SK-N-MC (cell line): ENCODE data around the gene ITM2B.

Experiments
- EZH2 ChIP-seq: fragments of 200-600 bp; sonication (generic); IDR thresholded peaks from one replicate; pipeline ENCODE4 v1.6.1; 2017; ENCODE audit warnings: antibody characterized with exemption
- FOXP2 ChIP-seq: optimal IDR thresholded peaks from 2 replicates; pipeline ENCODE3; 2011; ENCODE audit warnings: mild to moderate bottlenecking, moderate library complexity; ENCODE audit not compliant: insufficient read depth; ENCODE audit errors: extremely low read length, control extremely low read depth
- POLR2AphosphoS5 ChIP-seq: IDR thresholded peaks from 2 replicates; pipeline ENCODE4 v1.6.1; 2012; ENCODE audit warnings: mild to moderate bottlenecking, low read depth, low read length, borderline replicate concordance

- TF ChIP-seq EZH2: no peak
- no peak for TF ChIP-seq POLR2AphosphoS5
- TF ChIP-seq FOXP2: no peak
Observed at GRCh38 chr13:48268019-48268418, 35.0 kb downstream of the ITM2B start.
